H7 (cell line): ENCODE data around the gene ENPP4. TPM values are rescaled to one million over a fixed set of nuclear protein-coding genes. Genes with fewer than 3 reads are reported as not detected.

Source experiments
- total RNA-seq: library from RNA; depleted of rRNA; stranded (reverse); fragments of >200 nt; shearing (Covaris generic); gene quantifications from 2 replicates; pipeline ENCODE4 v1.2.3, GENCODE V29; 2014; rRNA removed

Gene ENPP4
- total RNA-seq, 1 experiment from 2014 or later = 2.3 TPM

Other genes with a start within 250 kb of the ENPP4 start
- gene CLIC5, start 114.1 kb upstream of the ENPP4 start, total RNA-seq = 0.45 TPM in 1 of 2 replicates, not detected in the other
- 6.5 and 9.0 TPM in 2 replicates for gene ENPP5, start 41.0 kb downstream of the ENPP4 start, total RNA-seq